K562 (cell line): ENCODE results near the gene SLC36A3.

ENCODE experiments used
- CCNT2 ChIP-seq: IDR thresholded peaks from 2 replicates; pipeline ENCODE4 v1.6.1; 2011; ENCODE audit warnings: borderline replicate concordance, low read depth, mild to moderate bottlenecking, moderate library complexity, mixed read lengths, low read length; ENCODE audit not compliant: insufficient read length; ENCODE audit errors: extremely low read depth
- CEBPB ChIP-seq: fragments of 450-650 bp; IDR thresholded peaks from 2 replicates; pipeline ENCODE4 v1.6.1; 2016; ENCODE audit warnings: missing genetic modification characterization, missing compliant biosample characterization
- CHD4 ChIP-seq: fragments of 200-600 bp; sonication (generic); IDR thresholded peaks from 3 replicates; pipeline ENCODE4 v1.6.1; 2012; ENCODE audit warnings: low read depth, mild to moderate bottlenecking, mixed read lengths, low read length, inconsistent platforms; ENCODE audit not compliant: insufficient read depth, insufficient replicate concordance, poor library complexity, severe bottlenecking
- JUND ChIP-seq, 2 experiments: IDR thresholded peaks; 2 replicates in 1 of 2; 3 replicates in 1 of 2; pipeline ENCODE4 v1.6.1; 2011; ENCODE audit warnings: borderline replicate concordance in 2 of 2, low read depth in 2 of 2, low read length in 2 of 2, improper control_type of control experiment in 1 of 2, missing biosample characterization in 1 of 2, missing genetic modification characterization in 1 of 2, missing genetic modification reagents in 1 of 2
- MAZ ChIP-seq, 2 experiments: fragments of 450-650 bp in 1 of 2; sonication (generic) in 1 of 2; formaldehyde crosslinking; IDR thresholded peaks in 1 of 2; conservative IDR thresholded peaks in 1 of 2; 2 replicates each; pipeline versions ENCODE4 v1.4.0 to v1.5.0; 2020; ENCODE audit warnings: mild to moderate bottlenecking in 1 of 2, missing genetic modification reagents in 1 of 2
- PHF21A ChIP-seq: fragments of 450-650 bp; IDR thresholded peaks from 2 replicates; pipeline ENCODE4 v1.6.1; 2017; ENCODE audit warnings: low read depth, borderline replicate concordance
- RBBP5 ChIP-seq: fragments of 200-600 bp; sonication (generic); IDR thresholded peaks from 2 replicates; pipeline ENCODE4 v1.6.1; 2012; ENCODE audit warnings: borderline replicate concordance, mild to moderate bottlenecking, low read length, control low read depth, inconsistent platforms; ENCODE audit not compliant: insufficient read depth, poor library complexity, severe bottlenecking
- RBFOX2 ChIP-seq: fragments of 200-400 bp; formaldehyde crosslinking; IDR thresholded peaks from 2 replicates; pipeline ENCODE4 v1.6.1; 2017; ENCODE audit warnings: low read depth, mild to moderate bottlenecking, low read length, moderate library complexity
- TF ChIP-seq, protein P1 (sequence below): fragments of 250-450 bp; sonication (Bioruptor Pico); IDR thresholded peaks from 2 replicates; pipeline ENCODE4 v1.4.0; 2020; ENCODE audit warnings: mild to moderate bottlenecking, moderate library complexity, borderline replicate concordance
- TF ChIP-seq, protein P2 (sequence below), 3 experiments: IDR thresholded peaks in 2 of 3; conservative IDR thresholded peaks in 1 of 3; 2 replicates each; pipeline ENCODE4 v1.5.1; 2011 to 2012; ENCODE audit warnings: low read length in 3 of 3, mild to moderate bottlenecking in 3 of 3, control low read depth in 2 of 3, improper control_type of control experiment in 1 of 3, inconsistent platforms in 1 of 3, low read depth in 1 of 3, mixed read lengths in 1 of 3, moderate library complexity in 1 of 3; ENCODE audit not compliant: insufficient read depth in 2 of 3

GRCh38 chr5:151258816-151259215 lies 44.8 kb downstream of the SLC36A3 start:
- TF ChIP-seq JUND (IDR thresholded peaks at IDR 0.05; ENCODE audit: borderline replicate concordance, low read depth, low read length) = no peak
- TF ChIP-seq JUND (tag; IDR thresholded peaks at IDR 0.05; ENCODE audit: borderline replicate concordance, low read depth, low read length) = no peak
- TF ChIP-seq, protein P1, sequence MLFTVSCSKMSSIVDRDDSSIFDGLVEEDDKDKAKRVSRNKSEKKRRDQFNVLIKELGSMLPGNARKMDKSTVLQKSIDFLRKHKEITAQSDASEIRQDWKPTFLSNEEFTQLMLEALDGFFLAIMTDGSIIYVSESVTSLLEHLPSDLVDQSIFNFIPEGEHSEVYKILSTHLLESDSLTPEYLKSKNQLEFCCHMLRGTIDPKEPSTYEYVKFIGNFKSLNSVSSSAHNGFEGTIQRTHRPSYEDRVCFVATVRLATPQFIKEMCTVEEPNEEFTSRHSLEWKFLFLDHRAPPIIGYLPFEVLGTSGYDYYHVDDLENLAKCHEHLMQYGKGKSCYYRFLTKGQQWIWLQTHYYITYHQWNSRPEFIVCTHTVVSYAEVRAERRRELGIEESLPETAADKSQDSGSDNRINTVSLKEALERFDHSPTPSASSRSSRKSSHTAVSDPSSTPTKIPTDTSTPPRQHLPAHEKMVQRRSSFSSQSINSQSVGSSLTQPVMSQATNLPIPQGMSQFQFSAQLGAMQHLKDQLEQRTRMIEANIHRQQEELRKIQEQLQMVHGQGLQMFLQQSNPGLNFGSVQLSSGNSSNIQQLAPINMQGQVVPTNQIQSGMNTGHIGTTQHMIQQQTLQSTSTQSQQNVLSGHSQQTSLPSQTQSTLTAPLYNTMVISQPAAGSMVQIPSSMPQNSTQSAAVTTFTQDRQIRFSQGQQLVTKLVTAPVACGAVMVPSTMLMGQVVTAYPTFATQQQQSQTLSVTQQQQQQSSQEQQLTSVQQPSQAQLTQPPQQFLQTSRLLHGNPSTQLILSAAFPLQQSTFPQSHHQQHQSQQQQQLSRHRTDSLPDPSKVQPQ (CRISPR knock-in tag) = no peak
- no peak for TF ChIP-seq CHD4
- TF ChIP-seq, protein P2, sequence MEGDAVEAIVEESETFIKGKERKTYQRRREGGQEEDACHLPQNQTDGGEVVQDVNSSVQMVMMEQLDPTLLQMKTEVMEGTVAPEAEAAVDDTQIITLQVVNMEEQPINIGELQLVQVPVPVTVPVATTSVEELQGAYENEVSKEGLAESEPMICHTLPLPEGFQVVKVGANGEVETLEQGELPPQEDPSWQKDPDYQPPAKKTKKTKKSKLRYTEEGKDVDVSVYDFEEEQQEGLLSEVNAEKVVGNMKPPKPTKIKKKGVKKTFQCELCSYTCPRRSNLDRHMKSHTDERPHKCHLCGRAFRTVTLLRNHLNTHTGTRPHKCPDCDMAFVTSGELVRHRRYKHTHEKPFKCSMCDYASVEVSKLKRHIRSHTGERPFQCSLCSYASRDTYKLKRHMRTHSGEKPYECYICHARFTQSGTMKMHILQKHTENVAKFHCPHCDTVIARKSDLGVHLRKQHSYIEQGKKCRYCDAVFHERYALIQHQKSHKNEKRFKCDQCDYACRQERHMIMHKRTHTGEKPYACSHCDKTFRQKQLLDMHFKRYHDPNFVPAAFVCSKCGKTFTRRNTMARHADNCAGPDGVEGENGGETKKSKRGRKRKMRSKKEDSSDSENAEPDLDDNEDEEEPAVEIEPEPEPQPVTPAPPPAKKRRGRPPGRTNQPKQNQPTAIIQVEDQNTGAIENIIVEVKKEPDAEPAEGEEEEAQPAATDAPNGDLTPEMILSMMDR (IDR thresholded peaks at IDR 0.05 in 2 of 3, conservative IDR thresholded peaks at IDR 0.05 in 1 of 3; ENCODE audit: insufficient read depth in 2 of 3, low read depth in 1 of 3, low read length in 3 of 3) = no peak
- TF ChIP-seq RBFOX2 = no peak
- TF ChIP-seq RBBP5 = no peak
- TF ChIP-seq CCNT2 = no peak
- no peak for TF ChIP-seq CEBPB (tag)
- TF ChIP-seq MAZ (CRISPR knock-in tag; conservative IDR thresholded peaks at IDR 0.05 in 1 of 2, IDR thresholded peaks at IDR 0.05 in 1 of 2) = no peak
- no peak for TF ChIP-seq PHF21A
